DMS 273 (cell line): Measurements from ENCODE around the gene CCNE1.
"Not testable (repeated sequence)": the region's sequence is repeated elsewhere in the genome, so short reads cannot be mapped to it uniquely, and the experiment has no call there.

Experiments
- DNase-seq: peaks from one replicate; lab custom pipeline; 2025; ENCODE audit not compliant: unreplicated experiment; lab: John Stamatoyannopoulos, UW

The CCNE1 gene

GRCh38 chr19:29812881-29813275 is 1.1 kb downstream of the CCNE1 start:
- no peak for DNase-seq

GRCh38 chr19:29813642-29814041 is 1.9 kb downstream of the CCNE1 start:
- no peak for DNase-seq

GRCh38 chr19:29815231-29815630 is 3.4 kb downstream of the CCNE1 start:
- DNase-seq, result peak; percentile 25

- DNase-seq, result no peak
Measured at GRCh38 chr19:29817316-29817715, 5.5 kb downstream of the CCNE1 start.

- no peak for DNase-seq
Measured at GRCh38 chr19:29819300-29819699, 7.5 kb downstream of the CCNE1 start.

GRCh38 chr19:29819986-29820385 is 8.2 kb downstream of the CCNE1 start:
- DNase-seq, result no peak

GRCh38 chr19:29823581-29824330 is 12.0 kb downstream of the CCNE1 start:
- DNase-seq, result no peak

- DNase-seq, result not testable (repeated sequence)
Measured at GRCh38 chr19:29825263-29825662, 13.5 kb downstream of the CCNE1 start.

- DNase-seq, result no peak
Measured at GRCh38 chr19:29831041-29831548, 19.3 kb downstream of the CCNE1 start.

GRCh38 chr19:29831686-29832085 is 19.9 kb downstream of the CCNE1 start:
- DNase-seq, result no peak

GRCh38 chr19:29832801-29833200 is 21.0 kb downstream of the CCNE1 start:
- DNase-seq, result no peak

GRCh38 chr19:29833614-29834261 is 21.9 kb downstream of the CCNE1 start:
- no peak for DNase-seq

GRCh38 chr19:29834991-29835846 is 23.4 kb downstream of the CCNE1 start:
- no peak for DNase-seq

- no peak for DNase-seq
Measured at GRCh38 chr19:29836409-29836825, 24.6 kb downstream of the CCNE1 start.

GRCh38 chr19:29837448-29837981 is 25.7 kb downstream of the CCNE1 start:
- DNase-seq, result no peak

GRCh38 chr19:29837996-29838395 is 26.2 kb downstream of the CCNE1 start:
- DNase-seq, result no peak

- peak; percentile 88 for DNase-seq
Measured at GRCh38 chr19:29840066-29840950, 28.5 kb downstream of the CCNE1 start.

GRCh38 chr19:29841209-29841558 is 29.4 kb downstream of the CCNE1 start:
- peak; percentile 44 for DNase-seq

- DNase-seq, result peak; percentile 96
Measured at GRCh38 chr19:29841559-29842367, 30.0 kb downstream of the CCNE1 start.
